Tibial nerve (tissue), 3 donors: Measurements from ENCODE around the gene RPL35.

Experiments
- POLR2A ChIP-seq, 2 donors: fragments of 450-650 bp; IDR thresholded peaks; one replicate each; pipeline ENCODE4 v1.6.1; 2017; ENCODE audit warnings: antibody characterized with exemption in 2 of 2, mild to moderate bottlenecking in 2 of 2, moderate library complexity in 2 of 2
- TF ChIP-seq, protein P1 (sequence below), 5 experiments: fragments of 200-600 bp in 3 of 5; fragments of 450-650 bp in 2 of 5; sonication (generic) in 3 of 5; IDR thresholded peaks; one replicate each; pipeline ENCODE4 v1.5.1; 2016 to 2019; ENCODE audit warnings: antibody characterized with exemption in 5 of 5, mild to moderate bottlenecking in 3 of 5, moderate library complexity in 2 of 5

DNA sequence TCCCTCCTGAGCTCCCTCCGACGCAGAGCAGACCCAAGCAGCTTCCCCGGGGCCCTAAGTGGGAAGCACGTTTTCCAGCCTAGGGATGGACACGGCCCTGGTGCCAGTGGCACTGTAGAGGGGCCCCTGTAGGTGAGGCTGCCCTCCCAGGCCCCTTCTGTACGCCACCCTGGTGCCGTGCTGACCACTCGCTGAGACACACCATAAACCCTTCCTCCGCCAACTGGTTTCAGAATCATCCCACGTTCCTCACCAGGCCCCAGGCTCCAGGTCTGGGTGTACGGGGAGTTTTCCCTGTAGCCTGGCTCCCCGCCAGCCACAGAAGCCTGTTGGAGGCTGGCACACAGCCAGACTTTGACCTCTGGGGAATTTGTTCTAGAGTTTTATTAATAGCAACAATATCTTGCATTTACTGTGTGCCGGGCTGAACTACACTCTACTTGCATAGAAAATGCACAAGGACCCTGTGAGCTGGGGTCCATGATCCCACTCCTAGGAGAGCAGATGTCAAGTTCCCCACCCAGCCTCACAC lies 26.7 kb downstream of the RPL35 start:
- TF ChIP-seq, protein P1, sequence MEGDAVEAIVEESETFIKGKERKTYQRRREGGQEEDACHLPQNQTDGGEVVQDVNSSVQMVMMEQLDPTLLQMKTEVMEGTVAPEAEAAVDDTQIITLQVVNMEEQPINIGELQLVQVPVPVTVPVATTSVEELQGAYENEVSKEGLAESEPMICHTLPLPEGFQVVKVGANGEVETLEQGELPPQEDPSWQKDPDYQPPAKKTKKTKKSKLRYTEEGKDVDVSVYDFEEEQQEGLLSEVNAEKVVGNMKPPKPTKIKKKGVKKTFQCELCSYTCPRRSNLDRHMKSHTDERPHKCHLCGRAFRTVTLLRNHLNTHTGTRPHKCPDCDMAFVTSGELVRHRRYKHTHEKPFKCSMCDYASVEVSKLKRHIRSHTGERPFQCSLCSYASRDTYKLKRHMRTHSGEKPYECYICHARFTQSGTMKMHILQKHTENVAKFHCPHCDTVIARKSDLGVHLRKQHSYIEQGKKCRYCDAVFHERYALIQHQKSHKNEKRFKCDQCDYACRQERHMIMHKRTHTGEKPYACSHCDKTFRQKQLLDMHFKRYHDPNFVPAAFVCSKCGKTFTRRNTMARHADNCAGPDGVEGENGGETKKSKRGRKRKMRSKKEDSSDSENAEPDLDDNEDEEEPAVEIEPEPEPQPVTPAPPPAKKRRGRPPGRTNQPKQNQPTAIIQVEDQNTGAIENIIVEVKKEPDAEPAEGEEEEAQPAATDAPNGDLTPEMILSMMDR (IDR thresholded peaks at IDR 0.05), result no peak
- TF ChIP-seq POLR2A (IDR thresholded peaks at IDR 0.05), result no peak
